Fibroblast of skin of left quadriceps (primary cell): ENCODE measurements around the gene RIPPLY3.
A peak's percentile ranks its signal among the peaks of the same experiment; 100 is the strongest.
"Not testable (repeated sequence)": the region's sequence is repeated elsewhere in the genome, so short reads cannot be mapped to it uniquely, and the experiment has no call there.

ENCODE experiments used
- DNase-seq, 2 experiments: peaks; one replicate each; pipeline ENCODE4 v3.0.0-alpha.2; 2013; ENCODE audit warnings: low read depth in 2 of 2

The RIPPLY3 gene

DNA sequence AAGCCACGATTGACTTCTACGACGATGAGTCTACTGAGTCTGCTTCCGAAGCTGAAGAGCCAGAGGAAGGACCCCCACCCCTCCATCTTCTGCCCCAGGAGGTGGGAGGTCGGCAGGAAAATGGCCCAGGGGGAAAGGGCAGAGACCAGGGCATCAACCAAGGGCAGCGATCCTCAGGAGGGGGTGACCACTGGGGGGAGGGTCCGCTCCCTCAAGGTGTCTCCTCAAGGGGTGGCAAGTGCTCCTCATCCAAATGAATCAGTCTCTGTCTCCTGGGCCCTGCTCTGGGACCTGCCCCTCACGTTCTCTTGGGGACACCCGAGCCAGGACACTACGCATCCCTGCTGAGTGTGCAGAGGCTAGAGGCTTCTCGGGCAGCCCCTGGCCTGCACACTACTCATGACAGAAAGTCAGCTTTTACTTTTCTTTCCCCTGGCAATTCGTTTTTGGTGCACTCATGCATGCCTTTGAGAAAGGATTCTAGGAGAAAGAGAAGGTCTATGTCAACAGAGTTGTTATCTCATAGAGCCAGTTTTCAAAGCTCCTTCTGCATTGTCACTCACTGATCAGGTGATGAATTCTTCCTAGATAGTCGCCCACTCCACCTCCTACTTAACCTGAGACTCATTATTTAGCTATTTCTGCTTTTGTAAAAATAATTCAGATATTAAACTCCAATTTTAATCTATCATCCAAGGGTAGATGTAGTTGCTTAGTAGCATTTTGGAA, 11.6 kb downstream of the RIPPLY3 start:
- DNase-seq = no peak

GRCh38 chr21:37026499-37026898, 20.0 kb downstream of the RIPPLY3 start:
- DNase-seq = no peak

DNA sequence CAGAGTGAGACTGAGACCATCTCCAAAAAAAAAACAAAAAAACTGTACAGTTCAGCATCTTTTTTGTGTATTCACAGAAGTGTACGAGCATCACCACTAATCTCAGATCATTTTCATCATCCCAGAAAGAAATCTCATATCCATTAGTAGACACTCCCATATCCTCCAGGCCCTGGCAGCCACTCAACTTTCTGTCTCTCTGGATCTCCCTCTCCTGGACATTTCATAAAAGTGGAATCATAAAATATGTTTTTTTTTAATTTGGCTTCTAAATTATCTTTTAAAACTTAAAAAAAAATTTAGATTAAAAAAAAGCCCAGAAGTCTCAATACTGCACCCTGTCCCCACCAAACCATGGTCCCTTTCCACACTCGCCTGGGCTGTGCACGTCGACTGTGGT, 22.1 kb downstream of the RIPPLY3 start:
- DNase-seq = no peak

DNA sequence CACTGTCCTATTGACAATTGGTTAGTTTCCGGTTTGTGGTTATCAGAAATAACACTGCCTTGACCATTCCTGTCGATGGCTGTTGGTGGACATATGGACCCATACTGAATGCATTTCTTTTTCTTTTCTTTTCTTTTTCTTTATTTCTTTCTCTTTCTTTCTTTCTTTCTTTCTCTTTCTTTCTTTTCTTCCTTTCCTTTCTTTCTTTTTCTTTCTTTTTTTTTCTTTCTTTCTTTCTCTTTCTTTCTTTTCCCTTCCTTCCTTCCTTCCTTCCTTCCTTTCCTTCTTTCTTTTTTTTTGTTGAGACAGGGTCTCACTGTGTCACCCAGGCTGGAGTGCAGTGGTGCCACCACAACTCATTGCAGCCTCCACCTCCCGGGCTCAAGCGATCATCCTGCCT, 24.4 kb downstream of the RIPPLY3 start:
- no peak for DNase-seq

GRCh38 chr21:37032293-37032692, 25.8 kb downstream of the RIPPLY3 start:
- no peak for DNase-seq

- DNase-seq = peak; percentile 20 to 26
These were observed 26.5 kb downstream of the RIPPLY3 start for GRCh38 chr21:37032877-37033471.

- not testable (repeated sequence) for DNase-seq
These were observed 27.9 kb downstream of the RIPPLY3 start for GRCh38 chr21:37034394-37034793.

- no peak for DNase-seq
These were observed 29.7 kb downstream of the RIPPLY3 start for GRCh38 chr21:37036177-37036576.

- DNase-seq = no peak
These were observed 33.0 kb downstream of the RIPPLY3 start for GRCh38 chr21:37039411-37040075.

- DNase-seq = no peak
These were observed 33.7 kb downstream of the RIPPLY3 start for GRCh38 chr21:37040212-37040611.

- no peak for DNase-seq
These were observed 35.3 kb downstream of the RIPPLY3 start for GRCh38 chr21:37041706-37042271.

DNA sequence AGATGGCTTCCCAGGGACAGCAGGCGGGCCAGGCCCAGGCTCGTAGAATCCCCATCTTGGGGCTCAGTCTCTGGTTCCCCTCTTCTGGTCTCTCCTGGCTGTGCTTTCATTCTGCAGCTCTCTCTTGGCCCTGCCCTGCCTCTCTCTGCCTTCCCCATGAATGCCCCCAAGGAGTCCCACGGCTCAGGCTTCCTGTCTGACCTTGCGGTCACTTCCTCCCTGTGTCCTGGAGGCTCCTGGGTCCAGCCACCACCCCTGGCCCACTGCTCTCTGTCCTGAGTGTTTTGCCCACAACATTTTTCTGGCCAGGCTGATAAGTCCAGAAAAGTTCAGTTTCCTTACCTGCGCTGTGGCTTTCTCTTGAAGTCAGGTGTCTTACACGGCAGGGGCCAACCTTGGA, 37.3 kb downstream of the RIPPLY3 start:
- DNase-seq = no peak

DNA sequence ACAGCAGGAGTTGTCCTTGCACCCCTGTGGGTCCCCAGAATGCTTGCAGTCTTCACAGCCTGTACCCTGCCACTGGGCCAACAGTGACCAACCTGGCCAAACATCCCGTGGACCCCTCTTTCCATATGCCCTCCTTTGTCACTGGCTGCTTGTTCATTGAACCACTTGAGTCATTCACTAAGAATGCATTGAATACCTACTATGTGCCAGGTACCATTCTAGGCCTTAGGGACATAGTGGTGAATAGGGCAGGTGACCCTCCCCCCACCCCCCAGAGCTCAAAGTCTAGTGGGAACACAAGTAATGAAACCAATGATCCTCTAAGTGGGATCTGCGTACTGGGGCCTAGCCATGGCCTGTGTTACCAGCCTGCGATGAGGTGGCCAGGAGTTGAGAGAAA, 38.1 kb downstream of the RIPPLY3 start:
- no peak for DNase-seq

- no peak for DNase-seq
These were observed 38.6 kb downstream of the RIPPLY3 start for GRCh38 chr21:37045149-37045548.

DNA sequence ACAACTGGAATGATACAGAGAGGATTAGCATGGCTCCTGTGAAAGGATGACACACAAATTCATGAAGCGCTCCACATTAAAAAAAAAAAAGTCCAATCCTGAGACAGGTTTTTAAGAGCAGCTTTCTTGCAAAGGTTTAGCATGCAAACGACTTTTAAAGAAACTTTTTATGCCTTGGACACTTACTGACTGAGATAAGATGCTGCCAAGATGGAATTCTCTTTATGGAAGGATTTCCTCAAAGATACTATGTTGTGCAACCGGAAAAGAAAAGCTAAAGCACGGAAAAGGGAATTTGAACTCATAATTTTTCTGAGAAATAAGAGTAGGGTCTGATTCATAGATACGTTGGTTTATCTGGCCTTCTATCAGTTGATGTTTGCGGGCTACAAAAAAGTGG, 39.1 kb downstream of the RIPPLY3 start:
- DNase-seq = no peak

DNA sequence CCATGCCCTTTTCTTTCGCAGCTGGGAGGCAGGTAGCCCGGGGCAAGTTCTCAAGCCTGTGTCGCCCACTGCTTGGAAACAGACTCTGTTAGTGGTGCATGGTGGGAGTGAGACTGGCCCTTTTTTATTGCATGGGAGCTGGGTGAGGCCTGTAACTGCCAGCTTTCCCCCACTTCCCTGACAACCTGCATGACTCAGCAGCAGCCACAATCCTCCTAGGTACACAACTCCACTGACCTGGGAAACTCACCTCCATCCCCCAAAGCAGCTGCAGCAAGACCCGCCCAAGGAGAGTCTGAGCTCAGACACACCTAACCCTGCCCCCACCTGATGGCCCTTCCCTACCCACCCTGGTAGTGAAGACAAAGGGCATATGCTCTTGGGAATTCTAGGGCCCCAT, 40.6 kb downstream of the RIPPLY3 start:
- DNase-seq = no peak

DNA sequence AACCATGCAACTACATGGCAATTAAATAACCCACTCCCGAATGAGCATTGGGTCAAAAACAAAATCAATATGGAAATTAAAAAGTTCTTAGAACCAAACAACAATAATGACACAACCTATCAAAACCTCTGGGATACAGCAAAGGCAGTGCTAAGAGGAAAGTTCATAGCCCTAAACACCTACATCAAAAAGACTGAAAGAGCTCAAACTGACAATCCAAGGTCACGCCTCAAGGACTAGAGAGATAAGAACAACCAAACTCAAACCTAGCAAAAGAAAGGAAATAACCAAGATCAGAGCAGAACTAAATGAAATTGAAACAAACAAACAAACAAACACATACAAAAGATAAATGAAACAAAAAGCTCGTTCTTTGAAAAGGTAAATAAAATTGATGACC, 43.2 kb downstream of the RIPPLY3 start:
- not testable (repeated sequence) for DNase-seq

GRCh38 chr21:37055271-37055855, 48.9 kb downstream of the RIPPLY3 start:
- DNase-seq = no peak

GRCh38 chr21:37057614-37058013, 51.1 kb downstream of the RIPPLY3 start:
- DNase-seq = no peak

GRCh38 chr21:37058261-37058660, 51.8 kb downstream of the RIPPLY3 start:
- DNase-seq = no peak

- no peak for DNase-seq
These were observed 52.7 kb downstream of the RIPPLY3 start for GRCh38 chr21:37059181-37059580.

GRCh38 chr21:37060296-37060695, 53.8 kb downstream of the RIPPLY3 start:
- peak; percentile 83 to 84 for DNase-seq
